ENCODE data around the gene YWHAQ. TPM values are rescaled to one million over a fixed set of nuclear protein-coding genes. Genes with fewer than 3 reads are reported as not detected.

Gene YWHAQ
- total and polyA plus RNA-seq, 9 donors, result 103 to 249 (median 203) TPM

GRCh38 chr2:9668687-9669345 lies 38.0 kb upstream of the YWHAQ start:
- H3K4me1 ChIP-seq (ENCODE audit: control insufficient read depth, insufficient read depth, low read length), result peaks cover 35% of the 10 kb centered on the region
- H3K9me3 ChIP-seq (replicated peaks; ENCODE audit: control insufficient read depth, low read depth, low read length), result no peaks in the 10 kb centered on the region
- H3K4me3 ChIP-seq (ENCODE audit: low read length), result no peak overlapping the region
- DNase-seq, result peak; percentile 75
- WGBS (ENCODE audit: insufficient coverage), result 80% methylated on average over 3 of the region's 5 CpGs
- peak overlapping the region; percentile 74 for H3K27ac ChIP-seq (ENCODE audit: low read length)
- H3K36me3 ChIP-seq (ENCODE audit: control insufficient read depth, insufficient read depth, low read length), result no peaks in the 10 kb centered on the region
- H3K27me3 ChIP-seq (ENCODE audit: control insufficient read depth, insufficient read depth, low read length), result no peaks in the 10 kb centered on the region

DNA sequence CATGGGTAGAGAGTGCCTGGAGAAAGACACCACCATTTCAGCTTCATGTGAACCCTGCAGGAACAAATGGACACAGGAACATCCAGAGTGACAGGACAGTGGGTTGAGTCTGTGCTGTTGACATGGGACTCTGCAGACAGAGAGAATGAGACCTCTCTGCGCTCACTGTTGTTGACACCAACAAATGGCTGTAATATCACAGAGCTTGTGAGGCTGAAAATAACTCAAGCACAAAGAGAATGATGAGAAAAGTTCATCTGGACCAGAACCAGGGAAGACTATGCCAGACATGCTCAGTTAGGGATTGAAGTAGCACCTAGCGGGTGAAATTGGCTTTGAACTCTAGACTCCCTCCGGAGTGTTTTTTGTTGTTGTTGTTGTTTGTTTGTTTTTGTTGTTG lies 37.0 kb upstream of the YWHAQ start:
- Histone ChIP-seq H3K27me3 (ENCODE audit: control insufficient read depth, insufficient read depth, low read length) (no peaks in the 10 kb centered on the region), H3K9me3 (replicated peaks; ENCODE audit: control insufficient read depth, low read depth, low read length) (no peaks in the 10 kb centered on the region), H3K4me3 (ENCODE audit: low read length) (no peak overlapping the region), H3K4me1 (ENCODE audit: control insufficient read depth, insufficient read depth, low read length) (peaks cover 35% of the 10 kb centered on the region), H3K27ac (ENCODE audit: low read length) (peak overlapping the region; percentile 42), H3K36me3 (ENCODE audit: control insufficient read depth, insufficient read depth, low read length) (no peaks in the 10 kb centered on the region)
- no peak for DNase-seq
- 67% methylated on average over 1 of the region's 3 CpGs for WGBS (ENCODE audit: insufficient coverage)

GRCh38 chr2:9666306-9666705 lies 35.5 kb upstream of the YWHAQ start:
- H3K27ac ChIP-seq (ENCODE audit: low read length), result no peak overlapping the region
- WGBS (ENCODE audit: insufficient coverage), result 57% methylated on average over 1 of the region's 3 CpGs
- no peaks in the 10 kb centered on the region for H3K9me3 ChIP-seq (replicated peaks; ENCODE audit: control insufficient read depth, low read depth, low read length)
- H3K4me3 ChIP-seq (ENCODE audit: low read length), result no peak overlapping the region
- H3K4me1 ChIP-seq (ENCODE audit: control insufficient read depth, insufficient read depth, low read length), result peaks cover 35% of the 10 kb centered on the region
- no peaks in the 10 kb centered on the region for H3K36me3 ChIP-seq (ENCODE audit: control insufficient read depth, insufficient read depth, low read length)
- DNase-seq, result no peak
- no peaks in the 10 kb centered on the region for H3K27me3 ChIP-seq (ENCODE audit: control insufficient read depth, insufficient read depth, low read length)

DNA sequence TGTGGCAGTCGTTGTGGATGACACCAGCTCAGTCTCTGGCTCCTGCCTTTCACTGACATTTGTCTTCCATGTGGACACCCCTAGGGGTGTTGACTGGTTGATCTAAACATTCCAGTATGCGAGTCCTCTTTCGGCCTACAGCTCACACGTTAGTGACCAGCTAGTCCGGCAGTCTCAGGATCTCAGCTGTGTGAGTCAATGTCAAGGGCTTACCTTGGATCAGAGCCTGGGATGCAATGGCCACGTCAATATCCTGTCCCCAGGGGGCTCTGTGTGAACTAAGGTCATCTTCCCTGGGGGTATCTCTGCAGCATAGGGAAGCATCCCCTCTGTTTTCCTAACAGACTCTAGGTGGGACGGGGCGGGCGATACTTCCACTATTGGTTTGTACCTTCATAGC lies 35.1 kb upstream of the YWHAQ start:
- DNase-seq, result no peak
- Histone ChIP-seq H3K9me3 (replicated peaks; ENCODE audit: control insufficient read depth, low read depth, low read length) (no peaks in the 10 kb centered on the region), H3K4me1 (ENCODE audit: control insufficient read depth, insufficient read depth, low read length) (peaks cover 35% of the 10 kb centered on the region), H3K36me3 (ENCODE audit: control insufficient read depth, insufficient read depth, low read length) (no peaks in the 10 kb centered on the region), H3K27me3 (ENCODE audit: control insufficient read depth, insufficient read depth, low read length) (no peaks in the 10 kb centered on the region), H3K4me3 (ENCODE audit: low read length) (no peak overlapping the region), H3K27ac (ENCODE audit: low read length) (no peak overlapping the region)
- WGBS (ENCODE audit: insufficient coverage), result 67% methylated on average over 6 of the region's 9 CpGs

DNA sequence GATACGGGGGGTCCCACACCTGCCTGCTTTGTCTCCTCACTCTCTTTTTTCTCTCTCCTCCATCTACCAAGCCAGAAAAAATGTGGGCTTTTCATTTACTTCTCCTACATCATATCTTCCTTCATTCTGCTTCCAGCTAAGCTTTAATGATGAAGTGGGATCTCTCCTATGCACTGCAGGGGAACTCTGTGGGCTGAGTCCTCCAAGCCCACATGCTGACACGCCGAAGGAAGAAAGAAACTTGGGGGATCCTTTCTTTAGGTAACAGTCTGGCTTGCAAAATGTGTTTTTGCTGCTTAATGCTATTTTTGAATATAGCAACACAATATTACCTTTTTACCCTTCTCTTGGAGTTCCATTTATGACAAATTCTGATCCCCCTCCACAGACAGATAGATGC lies 33.6 kb upstream of the YWHAQ start:
- DNase-seq, result no peak
- H3K4me1 ChIP-seq (ENCODE audit: control insufficient read depth, insufficient read depth, low read length), result peaks cover 31% of the 10 kb centered on the region
- 85% methylated on average over 1 of the region's 3 CpGs for WGBS (ENCODE audit: insufficient coverage)
- no peaks in the 10 kb centered on the region for H3K36me3 ChIP-seq (ENCODE audit: control insufficient read depth, insufficient read depth, low read length)
- H3K9me3 ChIP-seq (replicated peaks; ENCODE audit: control insufficient read depth, low read depth, low read length), result no peaks in the 10 kb centered on the region
- H3K27ac ChIP-seq (ENCODE audit: low read length), result no peak overlapping the region
- no peaks in the 10 kb centered on the region for H3K27me3 ChIP-seq (ENCODE audit: control insufficient read depth, insufficient read depth, low read length)
- no peak overlapping the region for H3K4me3 ChIP-seq (ENCODE audit: low read length)

DNA sequence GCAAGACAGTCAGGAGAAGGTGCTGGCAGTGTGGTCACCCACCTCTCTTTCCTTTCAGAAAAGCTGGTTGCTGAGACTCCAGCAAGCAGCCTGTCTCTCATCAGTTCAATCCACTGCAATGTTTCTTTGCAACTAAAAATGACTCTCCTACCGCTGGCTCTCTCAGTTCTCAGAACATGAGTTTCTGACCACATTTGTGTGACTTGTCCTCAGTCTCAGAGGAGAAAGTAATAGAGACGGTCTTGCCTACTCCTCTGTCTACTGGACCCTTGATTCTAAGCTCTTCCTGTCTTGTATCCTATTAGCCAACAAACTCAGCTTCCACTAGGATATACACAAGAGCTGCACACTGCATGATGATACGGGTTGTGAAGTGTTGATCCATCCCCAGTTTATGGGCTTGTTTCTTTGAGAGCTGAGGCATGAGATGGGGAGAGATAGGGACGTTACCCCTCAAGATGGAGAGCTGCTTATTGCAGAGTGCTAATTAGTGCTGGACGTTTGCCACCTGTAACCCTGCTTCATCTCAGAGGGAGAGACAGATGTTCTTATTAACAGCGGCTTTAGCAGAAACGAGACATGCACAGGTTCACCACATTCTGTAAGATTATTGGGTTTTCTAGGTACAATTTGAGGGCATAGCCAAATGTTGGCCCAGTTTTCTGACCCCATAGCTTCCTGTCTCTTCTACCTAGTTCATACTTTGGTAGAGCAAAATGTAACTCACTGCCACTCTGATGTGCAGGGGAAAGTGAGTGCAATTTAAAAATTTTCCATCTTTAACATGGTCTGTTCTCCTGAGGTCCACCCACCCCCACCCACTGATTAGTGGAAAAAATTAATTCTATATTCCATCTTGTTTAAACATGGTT lies 32.4 kb upstream of the YWHAQ start:
- Histone ChIP-seq H3K4me1 (ENCODE audit: control insufficient read depth, insufficient read depth, low read length) (peaks cover 24% of the 10 kb centered on the region), H3K9me3 (replicated peaks; ENCODE audit: control insufficient read depth, low read depth, low read length) (no peaks in the 10 kb centered on the region), H3K36me3 (ENCODE audit: control insufficient read depth, insufficient read depth, low read length) (no peaks in the 10 kb centered on the region), H3K27ac (ENCODE audit: low read length) (no peak overlapping the region), H3K27me3 (ENCODE audit: control insufficient read depth, insufficient read depth, low read length) (no peaks in the 10 kb centered on the region), H3K4me3 (ENCODE audit: low read length) (no peak overlapping the region)
- 49% methylated on average over 5 of the region's 7 CpGs for WGBS (ENCODE audit: insufficient coverage)
- DNase-seq, result no peak

GRCh38 chr2:9661261-9661660 lies 30.5 kb upstream of the YWHAQ start:
- Histone ChIP-seq H3K27ac (ENCODE audit: low read length) (no peak overlapping the region), H3K9me3 (replicated peaks; ENCODE audit: control insufficient read depth, low read depth, low read length) (no peaks in the 10 kb centered on the region), H3K36me3 (ENCODE audit: control insufficient read depth, insufficient read depth, low read length) (no peaks in the 10 kb centered on the region), H3K4me3 (ENCODE audit: low read length) (no peak overlapping the region), H3K4me1 (ENCODE audit: control insufficient read depth, insufficient read depth, low read length) (peaks cover 10% of the 10 kb centered on the region), H3K27me3 (ENCODE audit: control insufficient read depth, insufficient read depth, low read length) (no peaks in the 10 kb centered on the region)
- 71% methylated on average over 8 of the region's 8 CpGs for WGBS (ENCODE audit: insufficient coverage)
- no peak for DNase-seq

- Histone ChIP-seq H3K27ac (ENCODE audit: low read length) (no peak overlapping the region), H3K9me3 (replicated peaks; ENCODE audit: control insufficient read depth, low read depth, low read length) (no peaks in the 10 kb centered on the region), H3K4me1 (ENCODE audit: control insufficient read depth, insufficient read depth, low read length) (peaks cover 5% of the 10 kb centered on the region), H3K36me3 (ENCODE audit: control insufficient read depth, insufficient read depth, low read length) (no peaks in the 10 kb centered on the region), H3K4me3 (ENCODE audit: low read length) (no peak overlapping the region), H3K27me3 (ENCODE audit: control insufficient read depth, insufficient read depth, low read length) (no peaks in the 10 kb centered on the region)
- 72% methylated on average over 3 of the region's 7 CpGs for WGBS (ENCODE audit: insufficient coverage)
- DNase-seq, result no peak
Measured at GRCh38 chr2:9660781-9661180, 30.0 kb upstream of the YWHAQ start.

DNA sequence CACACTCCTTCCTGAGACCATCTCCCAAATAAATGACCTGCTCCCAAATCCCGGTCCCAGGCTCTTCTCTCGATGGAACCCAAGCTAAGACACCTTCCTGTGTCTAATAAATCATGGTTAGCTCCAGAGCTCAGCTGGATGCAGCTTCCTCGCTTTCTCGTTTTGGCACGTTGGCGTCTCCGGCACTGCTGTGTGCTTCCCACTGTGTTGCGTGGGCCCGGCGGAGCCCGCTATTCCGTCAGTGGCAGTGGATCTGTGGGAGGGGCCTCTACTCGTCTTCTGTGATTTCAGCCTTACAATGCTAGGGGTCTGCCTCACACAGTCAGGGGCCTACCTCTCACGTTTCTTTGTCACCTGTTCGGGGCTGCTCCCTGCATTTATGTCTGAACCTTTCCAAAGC lies 29.4 kb upstream of the YWHAQ start:
- H3K27me3 ChIP-seq (ENCODE audit: control insufficient read depth, insufficient read depth, low read length), result no peaks in the 10 kb centered on the region
- H3K4me1 ChIP-seq (ENCODE audit: control insufficient read depth, insufficient read depth, low read length), result peaks cover 3% of the 10 kb centered on the region
- H3K4me3 ChIP-seq (ENCODE audit: low read length), result no peak overlapping the region
- H3K9me3 ChIP-seq (replicated peaks; ENCODE audit: control insufficient read depth, low read depth, low read length), result no peaks in the 10 kb centered on the region
- WGBS (ENCODE audit: insufficient coverage), result 68% methylated on average over 14 of the region's 15 CpGs
- H3K36me3 ChIP-seq (ENCODE audit: control insufficient read depth, insufficient read depth, low read length), result no peaks in the 10 kb centered on the region
- no peak overlapping the region for H3K27ac ChIP-seq (ENCODE audit: low read length)
- DNase-seq, result no peak

GRCh38 chr2:9658972-9659371 lies 28.2 kb upstream of the YWHAQ start:
- Histone ChIP-seq H3K27me3 (ENCODE audit: control insufficient read depth, insufficient read depth, low read length) (no peaks in the 10 kb centered on the region), H3K36me3 (ENCODE audit: control insufficient read depth, insufficient read depth, low read length) (no peaks in the 10 kb centered on the region), H3K4me3 (ENCODE audit: low read length) (no peak overlapping the region), H3K9me3 (replicated peaks; ENCODE audit: control insufficient read depth, low read depth, low read length) (no peaks in the 10 kb centered on the region), H3K27ac (ENCODE audit: low read length) (no peak overlapping the region), H3K4me1 (ENCODE audit: control insufficient read depth, insufficient read depth, low read length) (peaks cover 3% of the 10 kb centered on the region)
- peak; percentile 67 for DNase-seq
- WGBS (ENCODE audit: insufficient coverage), result 86% methylated on average over 3 of the region's 9 CpGs

Measured in muscle of leg (tissue), 11 donors.